OCI-LY1 (cell line): Measurements from ENCODE around the gene OAF.

Source experiments
- H2AFZ ChIP-seq: fragments of 200-600 bp; sonication (generic), shearing (Covaris generic); 2 replicates; pipeline ENCODE4 v1.6.0; 2014; ENCODE audit warnings: antibody characterized with exemption, mild to moderate bottlenecking, low read length
- H3F3A ChIP-seq: fragments of 200-600 bp; sonication (generic), shearing (Covaris generic); 2 replicates; pipeline ENCODE4 v1.6.0; 2014; ENCODE audit warnings: mild to moderate bottlenecking, antibody characterized with exemption, low read length, moderate library complexity; ENCODE audit not compliant: insufficient read depth
- H3K27ac ChIP-seq: fragments of 200-600 bp; sonication (generic); 2 replicates; pipeline ENCODE4 v1.5.1; 2014; ENCODE audit warnings: low read length, mixed run types, mild to moderate bottlenecking, low read depth; ENCODE audit not compliant: poor library complexity, severe bottlenecking
- H3K27me3 ChIP-seq: fragments of 200-600 bp; sonication (generic); 2 replicates; pipeline ENCODE4 v1.6.0; 2014; ENCODE audit warnings: antibody characterized with exemption, mild to moderate bottlenecking, low read length, moderate library complexity; ENCODE audit not compliant: insufficient read depth
- H3K36me3 ChIP-seq: fragments of 200-600 bp; sonication (generic); 2 replicates; pipeline ENCODE4 v1.6.1; 2014; ENCODE audit warnings: mild to moderate bottlenecking, antibody characterized with exemption, low read length, moderate library complexity, mixed read lengths; ENCODE audit not compliant: insufficient read depth
- H3K4me1 ChIP-seq: fragments of 200-600 bp; sonication (generic); 2 replicates; pipeline ENCODE4 v1.5.1; 2014; ENCODE audit warnings: mild to moderate bottlenecking, low read length, moderate library complexity; ENCODE audit not compliant: insufficient read depth, severe bottlenecking
- H3K4me2 ChIP-seq: fragments of 200-600 bp; sonication (generic), shearing (Covaris generic); 2 replicates; pipeline ENCODE4 v1.6.1; 2014; ENCODE audit warnings: low read length
- H3K4me3 ChIP-seq: fragments of 200-600 bp; sonication (generic); 2 replicates; pipeline ENCODE4 v1.5.1; 2014; ENCODE audit warnings: low read length, low read depth, mild to moderate bottlenecking, mixed read lengths; ENCODE audit not compliant: poor library complexity, severe bottlenecking
- H3K79me2 ChIP-seq: fragments of 200-600 bp; shearing (Covaris generic); 2 replicates; pipeline ENCODE4 v1.6.1; 2016; ENCODE audit warnings: mixed run types, low read length, mixed read lengths; ENCODE audit not compliant: insufficient read depth
- H3K9ac ChIP-seq: fragments of 200-600 bp; sonication (generic), shearing (Covaris generic); 2 replicates; pipeline ENCODE4 v1.6.1; 2014; ENCODE audit warnings: mild to moderate bottlenecking, low read length, mixed read lengths
- H3K9me2 ChIP-seq: fragments of 200-600 bp; sonication (generic), shearing (Covaris generic); 2 replicates; pipeline ENCODE4 v1.6.1; 2014; ENCODE audit warnings: low read depth, mild to moderate bottlenecking, low read length, mixed read lengths
- H3K9me3 ChIP-seq: fragments of 200-600 bp; shearing (Covaris generic); 2 replicates; pipeline ENCODE4 v1.6.1; 2014; ENCODE audit warnings: low read length, mixed read lengths
- H4K20me1 ChIP-seq: fragments of 200-600 bp; sonication (generic), shearing (Covaris generic); 2 replicates; pipeline ENCODE4 v1.6.0; 2016; ENCODE audit warnings: mild to moderate bottlenecking, low read length; ENCODE audit not compliant: insufficient read depth
- CTCF ChIP-seq: fragments of 200-600 bp; sonication (generic), shearing (Covaris generic); IDR thresholded peaks from 2 replicates; pipeline ENCODE4 v1.5.1; 2017; ENCODE audit warnings: mild to moderate bottlenecking, antibody characterized with exemption, low read length, moderate library complexity, mixed read lengths
- EZH2 ChIP-seq: fragments of 200-600 bp; sonication (generic), shearing (Covaris generic); IDR thresholded peaks from 2 replicates; pipeline ENCODE4 v1.8.0; 2017; ENCODE audit warnings: borderline replicate concordance, mixed run types, mild to moderate bottlenecking, antibody characterized with exemption, low read length, moderate library complexity, mixed read lengths

Gene OAF

GRCh38 chr11:120219938-120220746, 9.3 kb downstream of the OAF start:
- Histone ChIP-seq H3F3A (no peaks in the 10 kb centered on the region), H3K9ac (no peak overlapping the region), H3K27ac (no peak overlapping the region), H3K27me3 (no peaks in the 10 kb centered on the region), H3K36me3 (no peaks in the 10 kb centered on the region), H3K9me3 (no peaks in the 10 kb centered on the region), H2AFZ (no peak overlapping the region), H3K4me3 (no peak overlapping the region), H3K4me2 (no peak overlapping the region), H3K79me2 (no peaks in the 10 kb centered on the region), H3K9me2 (no peaks in the 10 kb centered on the region), H3K4me1 (no peaks in the 10 kb centered on the region), H4K20me1 (no peaks in the 10 kb centered on the region)
- TF ChIP-seq EZH2, result no peak
- no peak for TF ChIP-seq CTCF

GRCh38 chr11:120220747-120221037, 9.9 kb downstream of the OAF start:
- Histone ChIP-seq H3K4me3 (no peak overlapping the region), H3F3A (no peaks in the 10 kb centered on the region), H3K4me1 (no peaks in the 10 kb centered on the region), H3K9me3 (no peaks in the 10 kb centered on the region), H4K20me1 (no peaks in the 10 kb centered on the region), H3K9me2 (no peaks in the 10 kb centered on the region), H3K27ac (no peak overlapping the region), H3K4me2 (no peak overlapping the region), H3K36me3 (no peaks in the 10 kb centered on the region), H3K27me3 (no peaks in the 10 kb centered on the region), H2AFZ (no peak overlapping the region), H3K79me2 (no peaks in the 10 kb centered on the region), H3K9ac (no peak overlapping the region)
- TF ChIP-seq CTCF (no peak), EZH2 (no peak)

- Histone ChIP-seq H3K79me2 (no peaks in the 10 kb centered on the region), H3K4me2 (no peak overlapping the region), H3K9ac (no peak overlapping the region), H4K20me1 (no peaks in the 10 kb centered on the region), H3K36me3 (no peaks in the 10 kb centered on the region), H3K4me3 (no peak overlapping the region), H3K4me1 (no peaks in the 10 kb centered on the region), H3F3A (no peaks in the 10 kb centered on the region), H3K9me2 (no peaks in the 10 kb centered on the region), H3K27me3 (no peaks in the 10 kb centered on the region), H3K9me3 (no peaks in the 10 kb centered on the region), H3K27ac (no peak overlapping the region), H2AFZ (no peak overlapping the region)
- no peak for TF ChIP-seq CTCF
- no peak for TF ChIP-seq EZH2
These were observed 10.4 kb downstream of the OAF start for GRCh38 chr11:120221115-120221752.
